ENCODE results near the gene FGFRL1. TPM values are rescaled to one million over a fixed set of nuclear protein-coding genes. Genes with fewer than 3 reads are reported as not detected.
A peak's percentile ranks its signal among the peaks of the same experiment; 100 is the strongest.

Gene FGFRL1
- total RNA-seq, 1 experiment from 2014 or later, result 26.1 TPM

DNA sequence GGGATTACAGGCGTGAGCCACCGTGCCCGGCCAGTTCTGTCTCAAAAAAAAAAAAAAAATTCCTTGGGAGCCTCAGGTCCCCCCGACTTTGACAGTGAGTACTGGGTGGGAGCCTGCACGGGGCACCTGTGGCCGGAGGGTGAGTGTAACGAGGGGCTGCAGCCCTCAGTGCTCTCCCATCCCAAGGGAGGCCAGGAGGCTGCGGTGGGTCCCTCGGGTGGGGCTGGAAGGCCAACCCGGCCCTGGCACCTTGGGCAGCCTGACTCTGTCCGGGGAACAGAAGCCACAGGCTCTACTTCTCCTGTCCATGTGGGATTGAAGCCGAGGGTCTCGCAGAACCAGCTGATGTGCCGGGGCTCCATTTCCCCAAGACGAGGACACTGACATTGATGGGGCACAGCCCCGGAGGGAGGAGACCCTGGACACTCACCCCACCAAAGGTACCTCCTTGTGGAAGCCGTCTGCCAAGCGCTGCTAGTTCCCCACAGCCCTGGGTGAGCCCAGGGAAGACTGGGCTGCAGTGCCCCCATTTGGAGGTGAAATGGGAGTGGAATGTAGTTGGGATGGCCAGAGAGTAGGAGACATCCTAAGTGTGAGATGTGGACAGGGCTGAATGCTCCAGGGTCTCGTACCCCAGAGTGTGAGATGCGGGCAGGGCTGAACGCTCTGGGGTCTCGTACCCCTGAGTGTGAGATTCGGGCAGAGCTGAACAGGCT is 16.0 kb upstream of the FGFRL1 start:
- Histone ChIP-seq H2BK12ac (ENCODE audit: insufficient read length, low read depth, low read length) (no peak overlapping the region), H2BK20ac (ENCODE audit: low read depth, low read length, poor library complexity, severe bottlenecking) (no peak overlapping the region), H3K23me2 (ENCODE audit: insufficient read length, low read depth, low read length, poor library complexity, severe bottlenecking) (peaks cover 3% of the 10 kb centered on the region), H3K4me2 (ENCODE audit: insufficient read depth, insufficient read length, low read length) (no peak overlapping the region), H3T11ph (ENCODE audit: low read length) (no peak overlapping the region), H2BK15ac (ENCODE audit: low read depth, low read length) (no peak overlapping the region), H2AK5ac (ENCODE audit: insufficient read length, low read length) (no peak overlapping the region), H2BK120ac (ENCODE audit: low read depth, low read length, poor library complexity, severe bottlenecking) (no peak overlapping the region), H2BK5ac (ENCODE audit: insufficient read length, low read length) (no peak overlapping the region), H3K4me1 (ENCODE audit: insufficient read depth, low read length) (no peaks in the 10 kb centered on the region), H4K20me1 (ENCODE audit: control insufficient read depth, insufficient read depth, insufficient read length) (no peaks in the 10 kb centered on the region), H2AFZ (ENCODE audit: low read length) (no peak overlapping the region), H3K9ac (ENCODE audit: extremely low read depth, insufficient read length, low read length) (no peak overlapping the region), H4K8ac (replicated peaks; ENCODE audit: insufficient read length, low read depth, low read length) (no peak overlapping the region), H3K79me2 (ENCODE audit: insufficient read depth, low read length) (no peaks in the 10 kb centered on the region), H3K79me1 (ENCODE audit: insufficient read depth, low read depth, low read length, poor library complexity, severe bottlenecking) (no peaks in the 10 kb centered on the region), H3K4ac (ENCODE audit: low read depth, low read length) (no peak overlapping the region), H4K91ac (ENCODE audit: insufficient read length, low read depth, low read length) (no peak overlapping the region), H3K18ac (ENCODE audit: insufficient read length, low read depth, low read length) (no peak overlapping the region), H3K27me3 (ENCODE audit: insufficient read depth, low read length) (peaks cover 20% of the 10 kb centered on the region; the same call in 1 of the 2 replicates), H3K14ac (ENCODE audit: insufficient read depth, low read length) (no peak overlapping the region; the same call in 1 of the 2 replicates), H4K5ac (ENCODE audit: insufficient read length, low read depth, low read length) (no peak overlapping the region), H3K23ac (ENCODE audit: insufficient read length, low read depth, low read length) (no peak overlapping the region), H3K27ac (ENCODE audit: insufficient read length, low read depth, low read length) (no peak overlapping the region), H3K56ac (ENCODE audit: insufficient read length, low read depth, low read length) (no peak overlapping the region), H3K9me3 (ENCODE audit: control insufficient read depth, low read depth, low read length) (no peaks in the 10 kb centered on the region)
- no peaks in the 10 kb centered on the region for H3K36me3 Mint-ChIP-seq (ENCODE audit: insufficient read depth in 1 of 3, low read depth in 3 of 3)
- no peak for DNase-seq
- H3K4me3 Mint-ChIP-seq, result no peak overlapping the region; a peak in 1 of 5 replicates
- peaks cover 0 to 2% of the 10 kb centered on the region in 2 experiments; a peak in 1 of 5 replicates for H3K9me3 Mint-ChIP-seq
- 0 out of 4 replicates have a peak, but pooled peaks cover 0 to 2% of the 10 kb centered on the region in 2 experiments for H3K4me1 Mint-ChIP-seq
- H3K27ac Mint-ChIP-seq, result 0 out of 7 replicates have a peak overlapping the region, but pooled peaks of 1 of the 3 experiments have one; percentile 23
- no CpG with 5 or more reads among the region's 23 CpGs for WGBS (ENCODE audit: extremely low coverage, insufficient read length, low lambda C conversion rate)
- TF ChIP-seq, protein P1, sequence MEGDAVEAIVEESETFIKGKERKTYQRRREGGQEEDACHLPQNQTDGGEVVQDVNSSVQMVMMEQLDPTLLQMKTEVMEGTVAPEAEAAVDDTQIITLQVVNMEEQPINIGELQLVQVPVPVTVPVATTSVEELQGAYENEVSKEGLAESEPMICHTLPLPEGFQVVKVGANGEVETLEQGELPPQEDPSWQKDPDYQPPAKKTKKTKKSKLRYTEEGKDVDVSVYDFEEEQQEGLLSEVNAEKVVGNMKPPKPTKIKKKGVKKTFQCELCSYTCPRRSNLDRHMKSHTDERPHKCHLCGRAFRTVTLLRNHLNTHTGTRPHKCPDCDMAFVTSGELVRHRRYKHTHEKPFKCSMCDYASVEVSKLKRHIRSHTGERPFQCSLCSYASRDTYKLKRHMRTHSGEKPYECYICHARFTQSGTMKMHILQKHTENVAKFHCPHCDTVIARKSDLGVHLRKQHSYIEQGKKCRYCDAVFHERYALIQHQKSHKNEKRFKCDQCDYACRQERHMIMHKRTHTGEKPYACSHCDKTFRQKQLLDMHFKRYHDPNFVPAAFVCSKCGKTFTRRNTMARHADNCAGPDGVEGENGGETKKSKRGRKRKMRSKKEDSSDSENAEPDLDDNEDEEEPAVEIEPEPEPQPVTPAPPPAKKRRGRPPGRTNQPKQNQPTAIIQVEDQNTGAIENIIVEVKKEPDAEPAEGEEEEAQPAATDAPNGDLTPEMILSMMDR (conservative IDR thresholded peaks at IDR 0.05), result 0 out of 3 replicates have a peak, but pooled peaks have one; percentile 26
- peaks cover 50% of the 10 kb centered on the region for H3K27me3 Mint-ChIP-seq (ENCODE audit: low read depth)

Measured in H9 (cell line).